GM06990 (cell line): ENCODE results near the gene AMY1B.
"Not testable (repeated sequence)": the region's sequence is repeated elsewhere in the genome, so short reads cannot be mapped to it uniquely, and the experiment has no call there.

Experiments used
- DNase-seq: peaks from one replicate; pipeline ENCODE4 v3.0.0-alpha.2; 2011; ENCODE audit not compliant: insufficient read length; ENCODE audit errors: extremely low read depth
- H3K27me3 ChIP-seq: replicated peaks from 2 replicates; pipeline ENCODE4 v1.6.0; 2011; ENCODE audit warnings: low read length; ENCODE audit not compliant: control insufficient read depth, insufficient read depth
- H3K36me3 ChIP-seq: 2 replicates; pipeline ENCODE4 v1.5.1; 2011; ENCODE audit warnings: low read length; ENCODE audit not compliant: control insufficient read depth, insufficient read depth
- H3K4me3 ChIP-seq: replicated peaks from 2 replicates; pipeline ENCODE4 v1.5.1; 2011; ENCODE audit warnings: low read depth, mild to moderate bottlenecking, control low read depth, low read length

AMY1B gene

GRCh38 chr1:103696110-103696509, at the start of gene AMY1B:
TSS of gene AMY1B (minus strand) at chr1:103696210. CDS start at chr1:103695639, 571 bp downstream.
- DNase-seq, H3K4me3 ChIP-seq, H3K36me3 ChIP-seq, H3K27me3 ChIP-seq: not testable (repeated sequence)

- not testable (repeated sequence) for DNase-seq, H3K36me3 ChIP-seq, H3K27me3 ChIP-seq, H3K4me3 ChIP-seq
Measured at GRCh38 chr1:103745040-103745439, 49.0 kb upstream of the AMY1B start.

- not testable (repeated sequence) for H3K4me3 ChIP-seq, H3K27me3 ChIP-seq, H3K36me3 ChIP-seq, DNase-seq
Measured at GRCh38 chr1:103744449-103744848, 48.4 kb upstream of the AMY1B start.

- not testable (repeated sequence) for H3K36me3 ChIP-seq, H3K27me3 ChIP-seq, H3K4me3 ChIP-seq, DNase-seq
Measured at GRCh38 chr1:103738031-103738430, 42.0 kb upstream of the AMY1B start.

GRCh38 chr1:103735334-103735733, 39.3 kb upstream of the AMY1B start:
- H3K36me3 ChIP-seq, DNase-seq, H3K27me3 ChIP-seq, H3K4me3 ChIP-seq: not testable (repeated sequence)

- DNase-seq, H3K27me3 ChIP-seq, H3K36me3 ChIP-seq, H3K4me3 ChIP-seq: not testable (repeated sequence)
Measured at GRCh38 chr1:103721473-103721872, 25.5 kb upstream of the AMY1B start.

GRCh38 chr1:103717404-103717803, 21.4 kb upstream of the AMY1B start:
- not testable (repeated sequence) for H3K4me3 ChIP-seq, DNase-seq, H3K27me3 ChIP-seq, H3K36me3 ChIP-seq

- not testable (repeated sequence) for DNase-seq, H3K4me3 ChIP-seq, H3K27me3 ChIP-seq, H3K36me3 ChIP-seq
Measured at GRCh38 chr1:103710381-103710780, 14.4 kb upstream of the AMY1B start.

GRCh38 chr1:103707670-103708069, 11.7 kb upstream of the AMY1B start:
- DNase-seq, H3K4me3 ChIP-seq, H3K27me3 ChIP-seq, H3K36me3 ChIP-seq: not testable (repeated sequence)

- DNase-seq: not testable (repeated sequence)
Measured at GRCh38 chr1:103701256-103701655, 5.2 kb upstream of the AMY1B start.

GRCh38 chr1:103700669-103701068, 4.7 kb upstream of the AMY1B start:
- not testable (repeated sequence) for DNase-seq, H3K4me3 ChIP-seq, H3K27me3 ChIP-seq

More at GRCh38 chr1:103701256-103701655, 5.2 kb upstream of the AMY1B start:
- H3K36me3 ChIP-seq, H3K4me3 ChIP-seq, H3K27me3 ChIP-seq: not testable (repeated sequence)

GRCh38 chr1:103697430-103697829, 1.4 kb upstream of the AMY1B start:
- not testable (repeated sequence) for H3K36me3 ChIP-seq, H3K27me3 ChIP-seq, DNase-seq, H3K4me3 ChIP-seq

More at GRCh38 chr1:103700669-103701068, 4.7 kb upstream of the AMY1B start:
- H3K36me3 ChIP-seq: not testable (repeated sequence)

GRCh38 chr1:103676335-103676734, 19.7 kb downstream of the AMY1B start:
- not testable (repeated sequence) for H3K4me3 ChIP-seq, DNase-seq, H3K27me3 ChIP-seq, H3K36me3 ChIP-seq

GRCh38 chr1:103655460-103655859, 40.5 kb downstream of the AMY1B start, which contains the start of gene AMY1A:
TSS of gene AMY1A (plus strand) at chr1:103655760. CDS start at chr1:103656331, 571 bp downstream.
- DNase-seq, H3K27me3 ChIP-seq, H3K36me3 ChIP-seq, H3K4me3 ChIP-seq: not testable (repeated sequence)

- H3K27me3 ChIP-seq, H3K36me3 ChIP-seq, DNase-seq, H3K4me3 ChIP-seq: not testable (repeated sequence)
Measured at GRCh38 chr1:103654133-103654532, 41.9 kb downstream of the AMY1B start.
